Activated CD4-positive, alpha-beta T cell treated with anti-CD3 and anti-CD28 coated beads, Interleukin-2, amount 50 U/mL, for 24 hours (primary cell): ENCODE data around the gene CD74.

Source experiments
- DNase-seq, 2 donors: peaks; one replicate each; pipeline ENCODE4 v3.0.0-alpha.2; 2020; ENCODE audit warnings: low read depth in 1 of 2, low spot score in 1 of 2

Gene CD74

DNA sequence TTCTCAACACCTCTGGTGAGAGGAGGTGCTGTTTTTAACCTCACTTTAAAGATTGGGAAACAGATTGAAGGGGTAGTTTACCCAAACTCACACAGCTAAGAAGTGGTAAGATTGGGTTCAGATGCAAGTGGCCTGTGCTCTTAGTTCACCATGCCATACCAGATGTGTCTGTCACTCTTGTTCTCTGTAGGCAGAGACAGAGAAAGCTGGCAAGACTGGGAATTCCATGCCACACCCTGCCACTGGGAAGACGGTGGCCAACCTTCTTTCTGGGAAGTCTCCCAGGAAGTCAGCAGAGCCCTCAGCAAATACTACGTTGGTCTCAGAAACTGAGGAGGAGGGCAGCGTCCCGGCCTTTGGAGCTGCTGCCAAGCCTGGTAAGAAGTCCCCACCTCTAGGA, 44.2 kb downstream of the CD74 start:
- no peak for DNase-seq

DNA sequence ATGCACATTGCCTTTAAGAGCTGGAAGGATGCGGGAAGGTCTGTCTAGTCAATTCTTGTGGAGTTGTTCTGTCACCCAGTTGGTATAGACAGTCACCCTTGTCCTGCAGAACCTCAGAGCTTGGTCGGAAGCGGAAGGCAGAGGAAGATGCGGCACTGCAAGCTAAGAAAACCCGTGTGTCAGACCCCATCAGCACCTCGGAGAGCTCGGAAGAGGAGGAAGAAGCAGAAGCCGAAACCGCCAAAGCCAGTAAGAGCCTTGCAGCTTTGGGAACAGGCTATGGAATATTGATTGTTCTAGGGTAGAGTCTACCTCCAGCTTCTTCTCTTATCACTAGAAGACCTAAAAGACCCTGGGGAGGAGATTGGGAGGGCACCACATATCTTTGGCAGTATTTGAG, 48.7 kb downstream of the CD74 start:
- DNase-seq, result no peak

DNA sequence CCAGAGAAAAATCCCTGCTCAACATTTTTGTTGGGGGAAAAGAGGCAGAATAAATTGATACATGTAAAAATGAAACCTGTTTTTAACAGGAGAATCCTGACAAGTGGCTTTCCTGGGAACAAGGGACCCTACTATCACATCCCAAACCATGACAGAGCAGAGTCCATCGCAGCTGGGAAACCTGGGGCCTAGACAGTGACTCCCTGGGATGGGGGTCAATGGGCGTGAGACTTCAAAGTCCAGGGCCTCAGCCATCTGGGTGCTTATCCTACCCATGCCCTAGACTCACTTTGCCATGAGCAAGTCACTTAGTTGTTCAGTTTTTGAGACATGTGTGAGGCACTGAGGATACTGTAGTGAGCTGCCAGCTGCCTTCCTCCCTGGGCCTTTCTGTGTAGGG, 49.5 kb downstream of the CD74 start:
- DNase-seq, result no peak

DNA sequence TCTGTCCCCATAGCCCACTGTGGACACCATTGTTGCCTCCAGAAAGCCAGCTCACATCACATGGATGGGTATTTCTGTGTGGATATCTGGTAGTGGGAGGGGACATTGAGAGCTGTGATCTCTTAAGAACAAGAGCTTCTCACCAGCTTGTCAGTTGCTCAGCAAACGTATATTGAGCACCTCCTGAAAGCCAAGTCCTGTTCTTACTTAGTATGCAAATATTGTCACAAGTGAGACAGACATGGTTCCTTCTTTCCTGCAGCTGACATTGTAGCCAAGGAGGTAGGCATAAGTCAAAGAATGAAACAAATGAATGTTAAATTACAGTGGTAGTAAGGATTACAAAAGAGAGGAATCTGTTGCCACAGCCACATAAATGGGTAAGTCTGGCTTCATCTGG, 51.4 kb downstream of the CD74 start:
- no peak for DNase-seq

GRCh38 chr5:150358261-150359095, 54.2 kb downstream of the CD74 start:
- no peak for DNase-seq

DNA sequence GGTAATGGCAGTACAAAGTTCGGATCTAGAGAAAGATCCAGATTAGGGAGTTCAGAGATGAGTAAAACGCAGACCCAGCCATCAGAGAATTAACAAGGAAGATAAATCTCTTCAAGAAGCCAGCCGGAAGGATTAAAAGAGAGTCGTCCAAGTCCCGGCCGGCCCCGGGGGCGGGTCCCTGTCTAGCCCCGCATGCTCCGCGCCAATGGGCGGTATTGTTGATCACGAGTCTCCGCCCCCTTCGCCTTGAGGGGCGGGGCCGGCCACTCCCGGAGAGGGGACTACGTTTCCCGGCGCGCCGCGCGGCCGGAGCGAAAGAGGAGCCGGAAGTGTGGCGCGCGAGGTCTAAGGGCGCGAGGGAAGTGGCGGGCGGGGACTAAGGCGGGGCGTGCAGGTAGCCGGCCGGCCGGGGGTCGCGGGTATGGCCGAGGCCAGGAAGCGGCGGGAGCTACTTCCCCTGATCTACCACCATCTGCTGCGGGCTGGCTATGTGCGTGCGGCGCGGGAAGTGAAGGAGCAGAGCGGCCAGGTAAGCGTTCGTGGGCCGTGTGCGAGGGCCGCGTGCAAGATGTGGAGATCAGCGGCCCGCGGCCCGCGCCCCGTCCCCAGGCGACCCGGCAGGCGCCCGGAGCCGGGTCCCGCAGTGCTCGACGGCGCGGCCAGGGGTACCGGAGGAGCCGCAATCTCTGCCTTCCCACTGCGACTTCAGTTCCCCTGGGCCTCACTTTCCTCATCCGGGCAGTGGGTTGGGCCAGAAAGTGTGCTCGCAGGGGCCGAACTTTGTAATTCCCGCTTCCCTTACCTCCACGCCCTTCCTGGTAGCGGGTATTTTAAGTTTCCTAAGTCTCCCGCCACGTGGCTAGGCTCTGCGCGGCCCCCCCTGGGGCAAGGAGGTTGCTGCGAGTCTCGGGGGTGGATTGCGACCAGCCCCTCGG, 55.1 kb downstream of the CD74 start, which contains the start of gene TCOF1:
TSS of gene TCOF1 (plus strand) at position 372 of the 935 bp plus-strand sequence. CDS start at position 422, 50 bp downstream.
- DNase-seq, result peak; percentile 92 to 96

- DNase-seq, result no peak
These were observed 56.0 kb downstream of the CD74 start for GRCh38 chr5:150356575-150357294.

DNA sequence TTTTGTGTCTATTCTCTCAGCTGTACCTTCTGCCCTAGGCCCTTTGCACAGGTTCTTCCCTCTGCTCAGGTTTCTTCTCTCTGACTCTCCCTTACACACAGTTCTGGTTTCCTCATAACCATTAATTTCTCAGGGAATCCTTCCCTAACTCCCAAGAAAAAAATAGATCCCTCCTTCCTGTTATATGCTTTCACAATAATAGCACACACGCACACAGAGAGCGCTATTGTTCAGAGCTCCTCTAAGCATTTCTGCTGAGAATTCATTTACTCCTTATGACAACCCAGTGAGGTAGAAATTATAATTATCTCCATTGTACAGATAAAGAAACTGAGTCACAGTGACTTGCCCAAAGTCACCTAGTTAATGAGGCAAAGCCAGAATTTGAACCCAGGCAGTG, 56.9 kb downstream of the CD74 start:
- no peak for DNase-seq

- no peak for DNase-seq
These were observed 59.6 kb downstream of the CD74 start for GRCh38 chr5:150353032-150353675.

DNA sequence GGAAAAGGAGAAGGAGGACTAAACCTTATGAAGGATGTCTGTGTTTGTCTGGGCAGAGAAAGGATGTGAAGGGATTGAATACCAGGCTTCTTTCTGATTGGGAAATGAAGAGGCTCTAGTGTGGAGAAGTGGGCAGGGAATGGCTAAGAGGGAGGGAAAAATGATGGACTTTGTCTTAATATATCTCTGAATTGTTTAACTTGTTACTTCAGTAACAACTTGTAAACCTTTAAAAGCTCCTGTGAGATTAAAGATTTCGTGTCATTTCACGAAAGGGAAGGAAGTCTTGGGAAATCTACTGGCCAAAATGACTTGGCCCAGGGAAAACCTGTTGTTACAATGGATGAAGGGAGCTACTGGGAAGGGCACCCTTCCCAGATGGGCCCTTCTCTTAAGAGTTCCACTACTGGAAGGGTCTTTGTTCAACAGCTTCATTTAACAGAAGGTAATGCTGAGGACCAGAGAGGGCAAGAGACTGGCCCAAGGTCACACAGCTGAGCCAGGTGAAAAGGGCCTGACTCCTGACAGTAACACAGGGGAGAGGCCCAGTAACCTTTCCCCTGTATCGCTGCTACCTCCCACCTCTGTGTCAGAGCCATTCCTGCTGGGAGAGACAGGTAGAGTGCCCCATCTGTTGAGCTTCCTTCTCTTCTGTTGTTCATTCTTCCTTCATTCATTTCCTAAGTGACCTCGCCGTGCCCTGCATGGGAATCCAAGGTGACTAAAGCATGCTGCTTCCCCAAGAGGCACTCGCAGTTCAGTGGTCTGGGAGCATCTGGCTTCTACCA, 60.3 kb downstream of the CD74 start:
- no peak for DNase-seq
